Measurements from ENCODE around the gene WDFY3.

WDFY3 gene

DNA sequence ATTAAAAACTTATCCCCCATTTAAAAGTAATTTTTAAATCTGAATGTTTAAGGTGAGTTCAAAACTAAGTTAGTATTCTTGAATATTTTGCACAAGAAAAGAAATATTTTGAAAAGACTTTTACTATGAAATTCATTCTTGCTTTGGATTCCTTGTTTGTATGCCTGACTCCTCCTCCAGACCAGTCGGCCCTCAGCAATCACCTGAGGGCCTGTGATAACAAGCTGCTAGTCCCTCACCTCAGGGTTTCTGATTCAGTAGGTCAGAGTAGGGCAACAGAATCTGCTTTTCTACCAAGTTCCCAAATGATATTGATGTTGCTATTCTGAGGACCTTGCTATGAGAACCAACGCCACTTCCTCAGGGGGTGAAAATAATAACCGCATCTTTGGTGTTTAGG is 228.8 kb downstream of the WDFY3 start:
- H3K27ac ChIP-seq (ENCODE audit: poor library complexity, severe bottlenecking), result no peak overlapping the region
- peaks cover 77% of the 10 kb centered on the region for H3K36me3 ChIP-seq (ENCODE audit: low read depth)
- DNase-seq (ENCODE audit: low spot score) (no peak), ATAC-seq (ENCODE audit: low read depth) (no peak)
- TF ChIP-seq, protein P1, sequence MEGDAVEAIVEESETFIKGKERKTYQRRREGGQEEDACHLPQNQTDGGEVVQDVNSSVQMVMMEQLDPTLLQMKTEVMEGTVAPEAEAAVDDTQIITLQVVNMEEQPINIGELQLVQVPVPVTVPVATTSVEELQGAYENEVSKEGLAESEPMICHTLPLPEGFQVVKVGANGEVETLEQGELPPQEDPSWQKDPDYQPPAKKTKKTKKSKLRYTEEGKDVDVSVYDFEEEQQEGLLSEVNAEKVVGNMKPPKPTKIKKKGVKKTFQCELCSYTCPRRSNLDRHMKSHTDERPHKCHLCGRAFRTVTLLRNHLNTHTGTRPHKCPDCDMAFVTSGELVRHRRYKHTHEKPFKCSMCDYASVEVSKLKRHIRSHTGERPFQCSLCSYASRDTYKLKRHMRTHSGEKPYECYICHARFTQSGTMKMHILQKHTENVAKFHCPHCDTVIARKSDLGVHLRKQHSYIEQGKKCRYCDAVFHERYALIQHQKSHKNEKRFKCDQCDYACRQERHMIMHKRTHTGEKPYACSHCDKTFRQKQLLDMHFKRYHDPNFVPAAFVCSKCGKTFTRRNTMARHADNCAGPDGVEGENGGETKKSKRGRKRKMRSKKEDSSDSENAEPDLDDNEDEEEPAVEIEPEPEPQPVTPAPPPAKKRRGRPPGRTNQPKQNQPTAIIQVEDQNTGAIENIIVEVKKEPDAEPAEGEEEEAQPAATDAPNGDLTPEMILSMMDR (IDR thresholded peaks at IDR 0.05; ENCODE audit: poor library complexity, severe bottlenecking), result no peak
- no peak overlapping the region for H3K4me3 ChIP-seq (ENCODE audit: severe bottlenecking)
- no peaks in the 10 kb centered on the region for H3K27me3 ChIP-seq (ENCODE audit: insufficient read depth, poor library complexity, severe bottlenecking)
- no peaks in the 10 kb centered on the region for H3K4me1 ChIP-seq (ENCODE audit: insufficient read depth, poor library complexity, severe bottlenecking)
- no peaks in the 10 kb centered on the region for H3K9me3 ChIP-seq (ENCODE audit: severe bottlenecking)

DNA sequence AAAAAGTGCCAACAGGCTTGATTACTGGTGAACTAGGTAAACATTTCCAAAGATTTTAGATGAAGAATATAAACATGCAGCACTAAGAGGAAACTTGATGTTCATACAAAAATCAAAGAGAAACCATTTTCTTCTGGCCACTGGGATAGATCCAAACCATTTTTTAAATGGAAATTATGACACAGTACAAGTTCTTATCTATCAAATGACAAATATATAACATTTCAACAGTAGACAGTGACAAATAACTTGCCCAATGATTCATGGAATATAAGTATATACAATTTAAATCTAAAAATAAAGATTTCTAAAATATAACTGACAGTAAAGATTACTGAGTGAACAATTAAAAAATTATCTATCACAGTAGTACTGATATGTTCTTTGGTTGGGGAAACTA is 232.5 kb downstream of the WDFY3 start:
- no peak overlapping the region for H3K27ac ChIP-seq (ENCODE audit: poor library complexity, severe bottlenecking)
- TF ChIP-seq, protein P1 (IDR thresholded peaks at IDR 0.05; ENCODE audit: poor library complexity, severe bottlenecking), result no peak
- H3K4me1 ChIP-seq (ENCODE audit: insufficient read depth, poor library complexity, severe bottlenecking), result no peaks in the 10 kb centered on the region
- DNase-seq (ENCODE audit: low spot score) (no peak), ATAC-seq (ENCODE audit: low read depth) (no peak)
- H3K4me3 ChIP-seq (ENCODE audit: severe bottlenecking), result no peak overlapping the region
- H3K27me3 ChIP-seq (ENCODE audit: insufficient read depth, poor library complexity, severe bottlenecking), result no peaks in the 10 kb centered on the region
- peaks cover 62% of the 10 kb centered on the region for H3K36me3 ChIP-seq (ENCODE audit: low read depth)
- H3K9me3 ChIP-seq (ENCODE audit: severe bottlenecking), result no peaks in the 10 kb centered on the region

DNA sequence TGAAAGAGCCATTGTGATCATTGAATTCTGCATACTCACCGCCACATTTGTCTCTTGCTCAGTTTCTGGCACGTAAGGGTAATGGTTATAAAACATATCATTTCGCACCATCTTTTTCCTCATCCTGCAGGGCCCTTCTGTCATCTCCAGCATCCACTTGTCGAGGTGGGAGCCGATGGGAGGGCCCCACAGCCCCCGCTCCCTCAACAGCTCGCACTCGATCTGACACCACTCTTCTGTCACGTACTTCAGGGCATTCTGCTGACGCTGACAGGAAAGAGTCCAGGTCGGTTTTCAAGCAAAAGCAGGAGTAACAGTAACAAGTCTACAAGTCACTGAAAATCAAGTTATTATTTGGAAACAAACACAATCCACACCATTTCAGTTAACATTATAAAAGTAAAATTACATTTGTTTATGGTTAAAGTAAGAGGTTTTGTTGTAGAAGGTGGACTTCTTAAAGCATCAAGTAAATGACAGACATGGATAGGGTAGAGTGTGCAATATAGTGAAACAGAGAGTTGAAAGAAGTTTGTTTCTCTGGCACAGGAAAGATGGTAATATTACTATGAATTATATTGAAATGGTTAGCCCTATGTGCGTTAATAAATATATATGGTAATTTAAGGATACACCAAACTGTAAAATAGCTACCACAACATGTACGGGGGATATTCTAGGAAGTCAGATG is 233.0 kb downstream of the WDFY3 start:
- TF ChIP-seq, protein P1 (IDR thresholded peaks at IDR 0.05; ENCODE audit: poor library complexity, severe bottlenecking), result no peak
- DNase-seq (ENCODE audit: low spot score), result no peak
- Histone ChIP-seq H3K36me3 (ENCODE audit: low read depth) (peaks cover 62% of the 10 kb centered on the region), H3K27ac (ENCODE audit: poor library complexity, severe bottlenecking) (no peak overlapping the region), H3K4me1 (ENCODE audit: insufficient read depth, poor library complexity, severe bottlenecking) (no peaks in the 10 kb centered on the region), H3K4me3 (ENCODE audit: severe bottlenecking) (no peak overlapping the region), H3K9me3 (ENCODE audit: severe bottlenecking) (no peaks in the 10 kb centered on the region), H3K27me3 (ENCODE audit: insufficient read depth, poor library complexity, severe bottlenecking) (no peaks in the 10 kb centered on the region)
- ATAC-seq (ENCODE audit: low read depth), result no peak

DNA sequence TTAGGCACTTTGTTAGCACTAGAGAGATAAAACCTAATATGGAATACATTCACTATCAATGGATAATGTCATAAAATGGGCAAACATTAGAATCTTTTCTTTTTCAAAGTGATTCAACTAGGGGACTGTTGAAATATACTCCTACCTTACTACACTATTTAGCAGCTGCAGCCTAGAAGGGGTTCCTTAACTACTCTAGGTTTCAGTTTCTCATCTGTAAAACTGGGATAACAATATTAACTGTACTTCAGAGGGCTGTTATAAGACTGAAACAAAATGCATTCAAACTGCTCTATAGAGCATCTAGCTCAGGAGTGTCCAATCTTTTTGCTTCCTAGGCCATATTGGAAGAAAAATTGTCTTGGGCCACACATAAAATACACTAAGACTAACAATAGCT is 236.1 kb downstream of the WDFY3 start:
- Histone ChIP-seq H3K27me3 (ENCODE audit: insufficient read depth, poor library complexity, severe bottlenecking) (no peaks in the 10 kb centered on the region), H3K36me3 (ENCODE audit: low read depth) (peaks cover 36% of the 10 kb centered on the region), H3K9me3 (ENCODE audit: severe bottlenecking) (no peaks in the 10 kb centered on the region), H3K4me1 (ENCODE audit: insufficient read depth, poor library complexity, severe bottlenecking) (no peaks in the 10 kb centered on the region), H3K27ac (ENCODE audit: poor library complexity, severe bottlenecking) (no peak overlapping the region), H3K4me3 (ENCODE audit: severe bottlenecking) (no peak overlapping the region)
- TF ChIP-seq, protein P1 (IDR thresholded peaks at IDR 0.05; ENCODE audit: poor library complexity, severe bottlenecking), result no peak
- no peak for ATAC-seq (ENCODE audit: low read depth)
- DNase-seq (ENCODE audit: low spot score), result no peak

DNA sequence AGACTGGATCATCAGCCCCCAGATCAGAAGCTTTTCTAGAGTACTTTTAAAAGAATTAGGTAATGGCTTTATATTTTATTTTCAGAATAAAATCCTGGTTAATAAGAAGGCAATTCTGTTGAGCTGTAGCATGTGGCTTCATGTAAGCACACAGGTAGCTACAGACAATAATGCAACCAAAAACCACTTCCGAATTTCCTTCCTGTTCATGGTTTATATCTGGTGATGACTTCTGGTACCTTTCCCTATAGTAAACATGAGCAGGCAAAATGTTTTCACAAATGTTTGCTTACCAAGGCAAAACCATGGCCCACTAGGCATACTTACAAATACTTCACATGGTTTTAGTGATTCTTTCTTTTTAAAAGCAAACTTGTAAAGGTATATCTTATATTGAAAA is 239.0 kb downstream of the WDFY3 start:
- no peaks in the 10 kb centered on the region for H3K4me1 ChIP-seq (ENCODE audit: insufficient read depth, poor library complexity, severe bottlenecking)
- H3K4me3 ChIP-seq (ENCODE audit: severe bottlenecking), result no peak overlapping the region
- H3K9me3 ChIP-seq (ENCODE audit: severe bottlenecking), result no peaks in the 10 kb centered on the region
- H3K27me3 ChIP-seq (ENCODE audit: insufficient read depth, poor library complexity, severe bottlenecking), result no peaks in the 10 kb centered on the region
- peaks cover 31% of the 10 kb centered on the region for H3K36me3 ChIP-seq (ENCODE audit: low read depth)
- H3K27ac ChIP-seq (ENCODE audit: poor library complexity, severe bottlenecking), result no peak overlapping the region
- TF ChIP-seq, protein P1 (IDR thresholded peaks at IDR 0.05; ENCODE audit: poor library complexity, severe bottlenecking), result no peak
- no peak for ATAC-seq (ENCODE audit: low read depth)
- DNase-seq (ENCODE audit: low spot score), result no peak
